ENCODE results near the gene GBGT1. TPM values are rescaled to one million over a fixed set of nuclear protein-coding genes. Genes with fewer than 3 reads are reported as not detected.

Gene GBGT1
- total and polyA plus RNA-seq, 8 donors: 1.2 to 37.9 (median 22.6) TPM

DNA sequence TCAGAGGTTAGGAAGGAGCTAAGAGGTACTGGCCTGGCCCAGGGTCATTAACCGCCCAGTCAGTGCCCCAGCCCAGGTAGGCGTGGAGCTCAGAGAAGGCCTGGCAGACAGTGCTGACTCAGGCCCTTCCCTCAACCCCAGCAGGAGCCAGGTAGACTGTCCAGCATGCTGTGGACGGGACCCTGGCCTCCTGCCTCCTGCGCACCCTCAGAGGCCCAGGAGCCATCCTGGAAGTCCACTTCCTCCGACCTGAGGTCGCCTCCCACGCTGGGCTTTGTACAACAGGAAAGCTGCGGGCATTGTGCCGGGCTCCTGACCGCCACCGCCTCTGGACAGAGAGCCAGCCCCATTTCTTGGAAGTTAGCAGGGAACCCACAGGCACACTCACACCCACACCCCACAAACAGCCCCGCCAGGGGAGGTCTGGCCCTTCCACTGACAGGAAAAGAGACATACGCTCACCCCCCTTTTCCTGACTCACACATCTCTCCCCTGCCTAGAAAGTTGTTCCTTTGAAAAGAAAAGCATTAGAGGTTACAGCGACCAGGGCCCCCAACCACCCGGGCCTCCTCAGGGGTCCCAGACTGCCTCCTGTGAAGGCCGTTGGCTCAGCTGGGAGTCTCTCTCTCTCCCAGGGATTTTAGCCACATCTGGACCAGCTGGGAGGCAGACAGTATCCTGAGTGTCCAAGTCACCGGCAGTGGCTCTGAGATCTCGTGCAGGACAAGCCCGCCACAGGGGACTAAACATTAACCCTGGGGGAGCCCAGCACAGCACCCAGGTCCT lies 50.4 kb downstream of the GBGT1 start:
- no peaks in the 10 kb centered on the region for H3K27me3 ChIP-seq
- no peaks in the 10 kb centered on the region for H3K9me3 ChIP-seq
- peak in 1 of 2 donors; percentile 32 for DNase-seq
- H3K27ac ChIP-seq: peak overlapping the region; percentile 23 to 91 (median 72)
- H3K36me3 ChIP-seq: peaks cover 27 to 38% (median 38%) of the 10 kb centered on the region in 4 donors
- TF ChIP-seq, protein P1, sequence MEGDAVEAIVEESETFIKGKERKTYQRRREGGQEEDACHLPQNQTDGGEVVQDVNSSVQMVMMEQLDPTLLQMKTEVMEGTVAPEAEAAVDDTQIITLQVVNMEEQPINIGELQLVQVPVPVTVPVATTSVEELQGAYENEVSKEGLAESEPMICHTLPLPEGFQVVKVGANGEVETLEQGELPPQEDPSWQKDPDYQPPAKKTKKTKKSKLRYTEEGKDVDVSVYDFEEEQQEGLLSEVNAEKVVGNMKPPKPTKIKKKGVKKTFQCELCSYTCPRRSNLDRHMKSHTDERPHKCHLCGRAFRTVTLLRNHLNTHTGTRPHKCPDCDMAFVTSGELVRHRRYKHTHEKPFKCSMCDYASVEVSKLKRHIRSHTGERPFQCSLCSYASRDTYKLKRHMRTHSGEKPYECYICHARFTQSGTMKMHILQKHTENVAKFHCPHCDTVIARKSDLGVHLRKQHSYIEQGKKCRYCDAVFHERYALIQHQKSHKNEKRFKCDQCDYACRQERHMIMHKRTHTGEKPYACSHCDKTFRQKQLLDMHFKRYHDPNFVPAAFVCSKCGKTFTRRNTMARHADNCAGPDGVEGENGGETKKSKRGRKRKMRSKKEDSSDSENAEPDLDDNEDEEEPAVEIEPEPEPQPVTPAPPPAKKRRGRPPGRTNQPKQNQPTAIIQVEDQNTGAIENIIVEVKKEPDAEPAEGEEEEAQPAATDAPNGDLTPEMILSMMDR (IDR thresholded peaks at IDR 0.05): no peak
- intact Hi-C loops (cut with DNase I; ENCODE audit: low total_unique reads): no loop called here
- WGBS, 5 donors: 47 to 76% (median 72%) methylated on average over 15 to 19 of the region's 19 CpGs
- H3K4me1 ChIP-seq: peaks cover 47 to 70% (median 62%) of the 10 kb centered on the region in 4 donors
- peak overlapping the region in 1 of 4 donors; percentile 17 for H3K4me3 ChIP-seq

DNA sequence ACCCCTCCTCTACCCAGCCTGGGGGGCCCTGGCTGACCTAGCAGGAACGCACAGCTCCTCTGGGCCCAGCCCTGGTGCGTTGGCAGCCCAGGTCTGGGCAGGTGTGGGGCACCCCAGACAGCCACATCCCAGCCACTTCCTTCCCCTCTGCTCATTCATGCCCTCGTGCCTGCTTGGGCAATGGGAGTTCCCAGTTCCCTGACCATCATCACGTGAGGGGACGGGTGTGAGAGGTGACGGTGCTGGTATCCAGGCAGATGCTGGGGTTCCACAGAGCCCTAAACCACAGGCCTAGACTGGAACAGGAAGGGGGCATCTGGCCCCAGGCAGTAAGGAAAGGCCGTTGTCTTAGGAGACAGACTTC lies 51.1 kb downstream of the GBGT1 start:
- peak in 1 of 2 donors; percentile 59 for DNase-seq
- 56 to 78% (median 74%) methylated on average over 7 of the region's 7 CpGs for WGBS, 5 donors
- H3K4me1 ChIP-seq: peaks cover 42 to 63% (median 54%) of the 10 kb centered on the region in 4 donors

DNA sequence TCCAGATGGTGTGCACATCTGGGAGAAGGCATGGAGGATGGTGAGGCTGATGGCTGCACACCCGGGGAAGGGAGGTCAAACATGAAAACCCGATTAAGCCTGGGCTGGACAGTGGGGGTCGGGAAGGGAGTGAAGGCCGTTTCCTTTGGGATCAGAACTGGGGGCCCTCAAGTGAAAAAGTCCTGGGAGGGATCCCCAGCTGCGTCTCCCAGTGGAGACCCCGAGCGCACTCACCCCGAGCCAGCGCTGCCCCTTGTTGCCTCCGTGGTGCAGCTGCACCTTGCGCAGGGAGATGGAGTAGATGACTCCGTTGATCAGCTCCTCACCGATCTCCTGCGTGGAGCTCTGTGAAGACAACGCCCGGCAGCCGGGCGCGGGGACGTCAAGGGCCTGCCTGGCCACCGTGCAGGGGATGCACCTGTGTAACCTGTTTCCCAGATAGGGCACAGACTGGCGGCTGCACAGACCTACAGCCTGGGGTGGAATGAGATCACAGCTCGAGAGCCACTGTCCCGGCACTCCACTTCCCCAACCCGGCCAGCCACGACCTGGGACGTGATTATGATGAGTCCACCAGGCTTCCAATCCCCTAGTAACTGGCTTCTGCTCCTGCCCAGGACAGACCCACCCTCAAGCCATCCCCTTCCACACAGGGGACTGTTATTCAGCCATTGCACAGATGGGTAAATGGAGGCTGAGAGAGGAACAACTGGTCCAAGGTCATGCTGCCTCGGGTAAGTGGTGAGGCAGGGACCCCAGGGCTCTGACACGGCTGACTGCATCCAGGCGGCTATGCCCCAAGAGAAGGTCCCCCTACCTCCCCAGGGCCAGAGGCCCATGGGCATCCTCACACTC lies 51.7 kb downstream of the GBGT1 start:
- H3K36me3 ChIP-seq: peaks cover 39 to 51% (median 51%) of the 10 kb centered on the region in 4 donors
- no peaks in the 10 kb centered on the region for H3K9me3 ChIP-seq
- TF ChIP-seq EP300 (IDR thresholded peaks at IDR 0.05) (no peak), POLR2A (IDR thresholded peaks at IDR 0.05) (no peak), POLR2AphosphoS5 (IDR thresholded peaks at IDR 0.05) (no peak)
- TF ChIP-seq, protein P1 (IDR thresholded peaks at IDR 0.05): no peak
- intact Hi-C loops (cut with DNase I; ENCODE audit: low total_unique reads): no loop called here
- DNase-seq: no peak
- H3K27ac ChIP-seq: peak overlapping the region in 4 of 5 donors; percentile 63 to 91 (median 76)
- peaks cover 36 to 57% (median 48%) of the 10 kb centered on the region in 4 donors for H3K4me1 ChIP-seq
- 81 to 92% (median 89%) methylated on average over 9 to 30 of the region's 30 CpGs for WGBS, 5 donors
- no peaks in the 10 kb centered on the region for H3K27me3 ChIP-seq
- H3K4me3 ChIP-seq: no peak overlapping the region

More for the DNA sequence above, 51.1 kb downstream of the GBGT1 start:
- intact Hi-C loops (cut with DNase I; ENCODE audit: low total_unique reads): no loop called here
- peak in 1 of 3 donors; percentile 16 for TF ChIP-seq POLR2AphosphoS5 (IDR thresholded peaks at IDR 0.05)
- TF ChIP-seq, protein P1 (IDR thresholded peaks at IDR 0.05): no peak
- peak overlapping the region; percentile 23 to 91 (median 72) for H3K27ac ChIP-seq
- no peak overlapping the region for H3K4me3 ChIP-seq
- H3K27me3 ChIP-seq: no peaks in the 10 kb centered on the region
- H3K36me3 ChIP-seq: peaks cover 33 to 45% (median 45%) of the 10 kb centered on the region in 4 donors
- H3K9me3 ChIP-seq: no peaks in the 10 kb centered on the region

DNA sequence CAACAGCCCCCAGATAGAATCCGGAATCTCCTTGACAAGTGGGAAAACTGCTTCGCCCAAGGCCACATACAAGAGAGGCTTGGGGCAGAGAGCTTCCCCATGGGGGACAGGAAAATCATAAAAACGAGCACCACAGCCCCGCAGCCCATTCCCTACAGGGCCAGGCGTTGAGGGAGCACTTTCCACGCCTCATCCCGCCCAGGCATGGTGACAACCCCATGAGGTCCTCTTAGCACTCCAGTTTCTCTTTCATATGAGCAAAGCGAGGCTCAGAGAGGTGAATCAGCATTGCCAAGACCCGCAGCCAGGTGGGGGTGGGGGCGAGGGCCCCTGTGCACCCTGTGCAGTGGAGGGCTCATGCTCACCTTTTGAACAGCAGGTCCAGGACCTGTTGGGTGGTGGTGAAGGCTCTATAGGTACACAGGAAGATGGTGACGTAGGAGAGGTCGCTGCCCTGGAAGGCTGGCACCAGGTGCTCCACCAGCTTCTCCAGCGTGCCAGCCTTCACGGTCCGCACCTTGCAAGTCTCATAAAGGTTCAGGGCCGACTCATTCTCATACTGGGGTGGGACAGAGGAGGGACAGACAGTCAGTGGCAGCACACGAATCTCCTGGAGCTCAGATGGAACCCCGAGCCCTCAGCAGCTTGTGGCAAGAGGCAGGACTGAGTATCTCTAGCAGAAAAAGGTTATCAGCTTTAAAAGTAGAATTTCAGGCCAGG lies 53.6 kb downstream of the GBGT1 start:
- H3K36me3 ChIP-seq: peaks cover 55 to 71% (median 70%) of the 10 kb centered on the region in 4 donors
- WGBS, 5 donors: 91 to 95% (median 94%) methylated on average over 18 of the region's 18 CpGs

More for the DNA sequence above, 53.6 kb downstream of the GBGT1 start:
- no peak for DNase-seq
- Histone ChIP-seq H3K4me3 (no peak overlapping the region), H3K27ac (no peak overlapping the region), H3K4me1 (peaks cover 25 to 37% (median 31%) of the 10 kb centered on the region in 4 donors), H3K9me3 (no peaks in the 10 kb centered on the region), H3K27me3 (no peaks in the 10 kb centered on the region)
- TF ChIP-seq POLR2AphosphoS5 (IDR thresholded peaks at IDR 0.05): no peak
- TF ChIP-seq POLR2A (IDR thresholded peaks at IDR 0.05): no peak
- intact Hi-C loops (cut with DNase I; ENCODE audit: low total_unique reads): no loop called here

Data from stomach (tissue), 9 donors.